SK-N-SH (cell line): Measurements from ENCODE around the gene ZSCAN25. TPM values are rescaled to one million over a fixed set of nuclear protein-coding genes. Genes with fewer than 3 reads are reported as not detected.
"Not testable (repeated sequence)": the region's sequence is repeated elsewhere in the genome, so short reads cannot be mapped to it uniquely, and the experiment has no call there.

Experiments
- CTCF ChIA-PET: fragments of 300-600, 350-600 bp; formaldehyde crosslinking; extraction: SDS; loops from one replicate; lab custom pipeline; 2021; lab: Yijun Ruan, JAX
- POLR2A ChIA-PET: fragments of 350-600 bp; sonication (Branson Sonifier 250); formaldehyde crosslinking; extraction: SDS; loops from one replicate; lab custom pipeline; 2020; ENCODE audit warnings: antibody characterized with exemption, inconsistent platforms; lab: Yijun Ruan, JAX
- DNase-seq: peaks from one replicate; pipeline ENCODE4 v3.0.0; 2012
- H2AFZ ChIP-seq: fragments of 200-600 bp; sonication (generic); 2 replicates; pipeline ENCODE4 v1.8.1; 2016; ENCODE audit warnings: antibody characterized with exemption, mild to moderate bottlenecking, low read depth
- H3F3A ChIP-seq: fragments of 200-600 bp; sonication (generic); replicated peaks from 2 replicates; pipeline ENCODE3; 2016; ENCODE audit warnings: antibody characterized with exemption, mild to moderate bottlenecking; ENCODE audit not compliant: insufficient read depth
- H3K27ac ChIP-seq, 2 experiments: fragments of 200-500 bp in 1 of 2; fragments of 200-600 bp in 1 of 2; sonication (Bioruptor generic) in 1 of 2; sonication (generic), shearing (Covaris generic) in 1 of 2; 2 replicates each; pipeline versions ENCODE4 v1.5.1 to v1.6.1; 2014 to 2016; ENCODE audit warnings: low read depth in 2 of 2, inconsistent platforms in 1 of 2, low read length in 1 of 2, mild to moderate bottlenecking in 1 of 2, mixed read lengths in 1 of 2
- H3K27me3 ChIP-seq: fragments of 200-600 bp; sonication (generic), shearing (Covaris generic); 2 replicates; pipeline ENCODE4 v1.6.1; 2016; ENCODE audit warnings: mixed run types; ENCODE audit not compliant: insufficient read depth
- H3K36me3 ChIP-seq, 2 experiments: fragments of 200-500 bp in 1 of 2; fragments of 200-600 bp in 1 of 2; sonication (Bioruptor generic) in 1 of 2; sonication (generic) in 1 of 2; replicated peaks in 1 of 2; 2 replicates each; pipeline versions ENCODE3 to v1.5.1; 2014 to 2016; ENCODE audit warnings: low read length in 1 of 2, mild to moderate bottlenecking in 1 of 2; ENCODE audit not compliant: insufficient read depth in 2 of 2, control insufficient read depth in 1 of 2
- H3K4me1 ChIP-seq, 2 experiments: fragments of 200-500 bp in 1 of 2; fragments of 200-600 bp in 1 of 2; sonication (Bioruptor generic) in 1 of 2; sonication (generic), shearing (Covaris generic) in 1 of 2; 2 replicates each; pipeline versions ENCODE4 v1.5.1 to v1.6.1; 2014 to 2016; ENCODE audit warnings: low read depth in 1 of 2, low read length in 1 of 2, mixed run types in 1 of 2; ENCODE audit not compliant: insufficient read depth in 2 of 2, control insufficient read depth in 1 of 2
- H3K4me2 ChIP-seq: fragments of 200-600 bp; sonication (generic), shearing (Covaris generic); 2 replicates; pipeline ENCODE4 v1.6.1; 2017; ENCODE audit warnings: mixed run types
- H3K4me3 ChIP-seq, 2 experiments: fragments of 200-500 bp in 1 of 2; fragments of 200-600 bp in 1 of 2; sonication (Bioruptor generic) in 1 of 2; sonication (generic), shearing (Covaris generic) in 1 of 2; 2 replicates each; pipeline versions ENCODE4 v1.5.1 to v1.8.1; 2014 to 2016; ENCODE audit warnings: low read depth in 2 of 2, inconsistent platforms in 1 of 2, low read length in 1 of 2, mild to moderate bottlenecking in 1 of 2, mixed read lengths in 1 of 2, moderate library complexity in 1 of 2
- H3K79me2 ChIP-seq: fragments of 200-600 bp; sonication (generic); 2 replicates; pipeline ENCODE4 v1.8.1; 2017; ENCODE audit warnings: mild to moderate bottlenecking; ENCODE audit not compliant: insufficient read depth
- H3K9ac ChIP-seq: fragments of 200-600 bp; sonication (generic); 2 replicates; pipeline ENCODE4 v1.6.1; 2017; ENCODE audit warnings: mixed run types
- H3K9me2 ChIP-seq: fragments of 200-600 bp; sonication (generic); 2 replicates; pipeline ENCODE4 v1.6.1; 2017; ENCODE audit warnings: mixed run types
- H3K9me3 ChIP-seq: fragments of 200-600 bp; sonication (generic); 2 replicates; pipeline ENCODE4 v1.6.1; 2017; ENCODE audit warnings: mixed run types, mild to moderate bottlenecking, moderate library complexity
- H4K20me1 ChIP-seq: fragments of 200-600 bp; sonication (generic); 2 replicates; pipeline ENCODE4 v1.6.1; 2017; ENCODE audit warnings: mild to moderate bottlenecking, mixed run types; ENCODE audit not compliant: insufficient read depth
- CHD2 ChIP-seq: fragments of 150-350 bp; IDR thresholded peaks from 2 replicates; pipeline ENCODE4 v1.6.1; 2018; ENCODE audit warnings: low read length; ENCODE audit not compliant: partially characterized antibody
- EP300 ChIP-seq, 2 experiments: IDR thresholded peaks; 2 replicates each; pipeline versions ENCODE4 v1.4.0 to v1.6.1; 2012; ENCODE audit warnings: borderline replicate concordance in 1 of 2, low read depth in 1 of 2, low read length in 1 of 2
- EZH2phosphoT487 ChIP-seq: fragments of 200-600 bp; sonication (generic); IDR thresholded peaks from 2 replicates; pipeline ENCODE4 v1.6.1; 2017; ENCODE audit warnings: low read depth, mixed run types, mild to moderate bottlenecking, antibody characterized with exemption, moderate library complexity, borderline replicate concordance
- FOXJ3 ChIP-seq: sonication (generic); formaldehyde crosslinking; IDR thresholded peaks from 2 replicates; pipeline ENCODE4 v1.5.1; 2020; ENCODE audit warnings: mild to moderate bottlenecking, missing genetic modification reagents
- GABPA ChIP-seq: IDR thresholded peaks from 2 replicates; pipeline ENCODE4 v1.4.0; 2012; ENCODE audit warnings: low read depth, mild to moderate bottlenecking
- MEF2A ChIP-seq: IDR thresholded peaks from 2 replicates; pipeline ENCODE4 v1.4.0; 2012; ENCODE audit warnings: low read depth, borderline replicate concordance
- NFIC ChIP-seq: IDR thresholded peaks from 2 replicates; pipeline ENCODE4 v1.4.0; 2012; ENCODE audit warnings: borderline replicate concordance
- RFX5 ChIP-seq: IDR thresholded peaks from 2 replicates; pipeline ENCODE4 v1.6.1; 2012; ENCODE audit warnings: mild to moderate bottlenecking, improper control_type of control experiment, low read length
- RXRA ChIP-seq: IDR thresholded peaks from 2 replicates; pipeline ENCODE4 v1.4.0; 2012; ENCODE audit warnings: low read depth, mild to moderate bottlenecking, borderline replicate concordance
- SIN3A ChIP-seq: IDR thresholded peaks from 2 replicates; pipeline ENCODE4 v1.6.1; 2012; ENCODE audit warnings: low read depth, mild to moderate bottlenecking, low read length, moderate library complexity, borderline replicate concordance
- SMC3 ChIP-seq: IDR thresholded peaks from 2 replicates; pipeline ENCODE4 v1.6.1; 2012; ENCODE audit warnings: low read depth, low read length, improper control_type of control experiment
- TAF1 ChIP-seq: IDR thresholded peaks from 2 replicates; pipeline ENCODE4 v1.6.1; 2012; ENCODE audit warnings: low read depth, mild to moderate bottlenecking, low read length, moderate library complexity, borderline replicate concordance
- TCF12 ChIP-seq: IDR thresholded peaks from 2 replicates; pipeline ENCODE4 v1.4.0; 2012
- WGBS: methylation state at CpG from one replicate; pipeline ENCODE4 v1.1.6; 2017; ENCODE audit warnings: low lambda C conversion rate; 5-methylcytosine and 5-hydroxymethylcytosine counted together
- polyA plus RNA-seq, 3 experiments: library from polyadenylated mRNA; depleted of rRNA; stranded (reverse); fragments of >200 nt; gene quantifications; 2 replicates each; pipeline ENCODE4 v1.2.3, GENCODE V29; 2012
- TF ChIP-seq, protein P1 (sequence below): fragments of 150-350 bp; IDR thresholded peaks from 2 replicates; pipeline ENCODE4 v1.6.1; 2016; ENCODE audit warnings: mild to moderate bottlenecking, low read depth, low read length
- TF ChIP-seq, protein P2 (sequence below): IDR thresholded peaks from 2 replicates; pipeline ENCODE4 v1.4.0; 2012; ENCODE audit warnings: low read depth
- TF ChIP-seq, protein P3 (sequence below): IDR thresholded peaks from 2 replicates; pipeline ENCODE4 v1.6.1; 2012; ENCODE audit warnings: mild to moderate bottlenecking, low read depth, low read length, moderate library complexity
- TF ChIP-seq, protein P4 (sequence below): IDR thresholded peaks from 2 replicates; pipeline ENCODE4; 2012

Gene ZSCAN25
- polyA plus RNA-seq, 1 of the 3 experiments (the other 2 are of a cell fraction) = 14.9 TPM

DNA sequence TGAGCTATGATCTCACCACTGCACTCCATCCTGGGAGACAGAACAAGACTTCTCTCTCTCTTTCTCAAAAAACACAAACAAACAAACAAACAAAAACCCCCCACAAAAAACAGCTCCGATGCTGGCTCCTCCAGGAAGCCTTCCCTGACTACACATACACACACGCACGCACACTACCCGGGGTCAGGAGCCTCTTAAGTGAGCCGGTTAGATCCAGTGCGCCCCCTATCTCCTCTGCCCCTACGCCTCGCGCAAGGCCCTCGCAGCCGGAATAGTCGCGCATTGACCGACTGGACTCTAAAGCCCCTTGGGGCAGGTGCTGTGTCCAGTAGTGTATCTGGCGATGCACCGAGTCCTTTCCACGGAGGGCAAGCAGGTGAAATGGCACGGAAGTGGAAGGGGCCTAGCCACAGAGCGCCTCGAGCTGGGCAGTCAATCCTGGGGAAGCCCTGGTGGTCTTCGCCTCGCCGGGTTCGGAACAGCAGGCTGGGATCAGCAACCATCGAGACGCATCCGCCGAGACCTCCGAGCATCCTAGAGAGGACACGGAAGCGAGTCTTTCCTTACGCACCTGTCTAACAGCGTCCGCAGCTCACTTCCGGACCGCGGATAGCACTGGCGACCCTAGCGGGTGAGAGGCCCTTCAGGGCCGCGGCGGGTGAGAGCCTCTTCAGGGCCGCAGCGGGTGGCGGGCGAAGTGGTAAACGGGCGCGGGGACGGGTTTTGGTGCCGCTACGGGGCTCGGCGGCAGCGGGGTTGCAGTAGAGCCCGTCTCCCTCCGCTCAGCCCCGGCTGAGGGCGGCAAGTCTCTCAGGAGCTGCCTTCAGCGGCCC is at the start of gene ZSCAN25 (continued):
- TF ChIP-seq SIN3A (peak; percentile 86), CHD2 (peak; percentile 80), EZH2phosphoT487 (no peak), EP300 (IDR thresholded peaks at IDR 0.05; ENCODE audit: borderline replicate concordance in 1 of 2, low read depth in 1 of 2, low read length in 1 of 2) (no peak), NFIC (no peak; the same call in 1 of the 2 replicates), GABPA (peak; percentile 99), SMC3 (peak; percentile 49), MEF2A (no peak), RXRA (no peak), RFX5 (no peak), TCF12 (peak; percentile 40; the same call in 1 of the 2 replicates)
- TF ChIP-seq, protein P1, sequence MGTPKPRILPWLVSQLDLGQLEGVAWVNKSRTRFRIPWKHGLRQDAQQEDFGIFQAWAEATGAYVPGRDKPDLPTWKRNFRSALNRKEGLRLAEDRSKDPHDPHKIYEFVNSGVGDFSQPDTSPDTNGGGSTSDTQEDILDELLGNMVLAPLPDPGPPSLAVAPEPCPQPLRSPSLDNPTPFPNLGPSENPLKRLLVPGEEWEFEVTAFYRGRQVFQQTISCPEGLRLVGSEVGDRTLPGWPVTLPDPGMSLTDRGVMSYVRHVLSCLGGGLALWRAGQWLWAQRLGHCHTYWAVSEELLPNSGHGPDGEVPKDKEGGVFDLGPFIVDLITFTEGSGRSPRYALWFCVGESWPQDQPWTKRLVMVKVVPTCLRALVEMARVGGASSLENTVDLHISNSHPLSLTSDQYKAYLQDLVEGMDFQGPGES = no peak
- TF ChIP-seq, protein P2, sequence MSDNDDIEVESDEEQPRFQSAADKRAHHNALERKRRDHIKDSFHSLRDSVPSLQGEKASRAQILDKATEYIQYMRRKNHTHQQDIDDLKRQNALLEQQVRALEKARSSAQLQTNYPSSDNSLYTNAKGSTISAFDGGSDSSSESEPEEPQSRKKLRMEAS = peak; percentile 92

DNA sequence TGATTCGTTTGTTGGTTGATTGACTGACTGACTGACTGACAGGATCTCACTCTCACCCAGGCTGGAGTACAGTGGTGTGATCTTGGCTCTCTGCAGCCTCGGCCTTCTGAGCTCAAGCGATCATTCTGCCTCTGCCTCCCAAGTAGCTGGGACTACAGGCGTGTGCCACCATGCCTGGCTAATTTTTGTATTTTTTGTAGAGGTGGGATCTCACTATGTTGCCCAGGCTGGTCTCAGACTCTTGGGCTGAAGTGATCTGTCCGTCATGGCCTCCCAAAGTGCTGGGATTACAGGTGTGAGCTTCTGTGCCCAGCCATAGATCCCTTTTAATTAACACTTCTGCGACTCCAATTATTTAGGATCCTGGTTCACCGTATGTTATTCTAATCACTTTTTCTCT is 48.0 kb upstream of the ZSCAN25 start:
- H3K27me3 ChIP-seq, H3K4me2 ChIP-seq, H3K4me1 ChIP-seq, H3K9me3 ChIP-seq, DNase-seq, H3K27ac ChIP-seq, H2AFZ ChIP-seq, H3K9ac ChIP-seq, H3K4me3 ChIP-seq, H3K9me2 ChIP-seq: not testable (repeated sequence)
- WGBS = 97% methylated on average over 7 of the region's 7 CpGs
- Histone ChIP-seq H3F3A (peaks cover 21% of the 10 kb centered on the region), H3K36me3 (peaks cover 75 to 95% of the 10 kb centered on the region in 2 experiments), H3K79me2 (peaks cover 79% of the 10 kb centered on the region), H4K20me1 (peaks cover 25% of the 10 kb centered on the region; the same call in 1 of the 2 replicates)
- POLR2A ChIA-PET = interaction anchor here (0.7 to 1.3 kb wide), 2 partner anchors 10 to 12 kb away, joined by 3 read pairs; partner anchors contain the start of gene ZNF655
- CTCF ChIA-PET = interaction anchor here (0.6 to 4.4 kb wide), 2 partner anchors 11 to 178 kb away, joined by 3 to 27 read pairs; no protein-coding TSS in a partner anchor

DNA sequence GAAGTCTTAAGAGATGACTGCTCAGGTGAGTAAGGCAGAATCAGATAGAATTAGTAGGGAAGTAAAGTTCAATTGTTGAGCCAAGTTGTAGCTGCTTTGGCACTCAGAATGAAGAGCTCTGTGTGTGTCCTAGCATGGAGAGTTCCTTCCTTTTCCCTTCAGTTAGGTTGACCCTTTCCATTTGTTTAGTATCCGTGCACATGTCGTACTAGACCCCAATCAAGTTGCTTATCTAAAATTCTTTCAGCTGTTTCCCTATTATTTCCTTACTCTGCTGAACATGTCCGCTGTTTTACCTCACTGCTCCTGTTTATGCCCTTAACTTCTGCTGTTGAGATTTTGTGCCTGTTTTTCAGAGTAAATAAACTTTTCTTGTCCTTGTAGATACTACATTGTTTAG is 45.0 kb upstream of the ZSCAN25 start:
- Histone ChIP-seq H3K4me3 (no peak overlapping the region), H4K20me1 (peaks cover 20% of the 10 kb centered on the region; the same call in 1 of the 2 replicates), H3K4me2 (no peak overlapping the region), H3K36me3 (peaks cover 57 to 78% of the 10 kb centered on the region in 2 experiments), H3K9me2 (no peaks in the 10 kb centered on the region), H3K27me3 (no peaks in the 10 kb centered on the region), H2AFZ (no peak overlapping the region), H3K9ac (no peak overlapping the region), H3K79me2 (peaks cover 49% of the 10 kb centered on the region), H3F3A (peaks cover 27% of the 10 kb centered on the region), H3K9me3 (no peaks in the 10 kb centered on the region), H3K4me1 (no peaks in the 10 kb centered on the region), H3K27ac (no peak overlapping the region)
- POLR2A ChIA-PET = interaction anchor here (1.6 kb wide), 1 partner anchor 13 kb away, joined by 7 read pairs; the partner anchor contains the start of gene ZNF655
- no peak for DNase-seq
- CTCF ChIA-PET = interaction anchor here (1.6 to 4.4 kb wide), 3 partner anchors 8 to 21 kb away, joined by 5 to 27 read pairs (median 5); partner anchors contain the start of gene ZNF655
- 99% methylated on average over 3 of the region's 3 CpGs for WGBS
- TF ChIP-seq, protein P3, sequence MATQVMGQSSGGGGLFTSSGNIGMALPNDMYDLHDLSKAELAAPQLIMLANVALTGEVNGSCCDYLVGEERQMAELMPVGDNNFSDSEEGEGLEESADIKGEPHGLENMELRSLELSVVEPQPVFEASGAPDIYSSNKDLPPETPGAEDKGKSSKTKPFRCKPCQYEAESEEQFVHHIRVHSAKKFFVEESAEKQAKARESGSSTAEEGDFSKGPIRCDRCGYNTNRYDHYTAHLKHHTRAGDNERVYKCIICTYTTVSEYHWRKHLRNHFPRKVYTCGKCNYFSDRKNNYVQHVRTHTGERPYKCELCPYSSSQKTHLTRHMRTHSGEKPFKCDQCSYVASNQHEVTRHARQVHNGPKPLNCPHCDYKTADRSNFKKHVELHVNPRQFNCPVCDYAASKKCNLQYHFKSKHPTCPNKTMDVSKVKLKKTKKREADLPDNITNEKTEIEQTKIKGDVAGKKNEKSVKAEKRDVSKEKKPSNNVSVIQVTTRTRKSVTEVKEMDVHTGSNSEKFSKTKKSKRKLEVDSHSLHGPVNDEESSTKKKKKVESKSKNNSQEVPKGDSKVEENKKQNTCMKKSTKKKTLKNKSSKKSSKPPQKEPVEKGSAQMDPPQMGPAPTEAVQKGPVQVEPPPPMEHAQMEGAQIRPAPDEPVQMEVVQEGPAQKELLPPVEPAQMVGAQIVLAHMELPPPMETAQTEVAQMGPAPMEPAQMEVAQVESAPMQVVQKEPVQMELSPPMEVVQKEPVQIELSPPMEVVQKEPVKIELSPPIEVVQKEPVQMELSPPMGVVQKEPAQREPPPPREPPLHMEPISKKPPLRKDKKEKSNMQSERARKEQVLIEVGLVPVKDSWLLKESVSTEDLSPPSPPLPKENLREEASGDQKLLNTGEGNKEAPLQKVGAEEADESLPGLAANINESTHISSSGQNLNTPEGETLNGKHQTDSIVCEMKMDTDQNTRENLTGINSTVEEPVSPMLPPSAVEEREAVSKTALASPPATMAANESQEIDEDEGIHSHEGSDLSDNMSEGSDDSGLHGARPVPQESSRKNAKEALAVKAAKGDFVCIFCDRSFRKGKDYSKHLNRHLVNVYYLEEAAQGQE = no peak
- TF ChIP-seq NFIC (no peak), TAF1 (no peak), EP300 (IDR thresholded peaks at IDR 0.05; ENCODE audit: borderline replicate concordance in 1 of 2, low read depth in 1 of 2, low read length in 1 of 2) (no peak), FOXJ3 (no peak)
- TF ChIP-seq, protein P2 = no peak
- TF ChIP-seq, protein P4, sequence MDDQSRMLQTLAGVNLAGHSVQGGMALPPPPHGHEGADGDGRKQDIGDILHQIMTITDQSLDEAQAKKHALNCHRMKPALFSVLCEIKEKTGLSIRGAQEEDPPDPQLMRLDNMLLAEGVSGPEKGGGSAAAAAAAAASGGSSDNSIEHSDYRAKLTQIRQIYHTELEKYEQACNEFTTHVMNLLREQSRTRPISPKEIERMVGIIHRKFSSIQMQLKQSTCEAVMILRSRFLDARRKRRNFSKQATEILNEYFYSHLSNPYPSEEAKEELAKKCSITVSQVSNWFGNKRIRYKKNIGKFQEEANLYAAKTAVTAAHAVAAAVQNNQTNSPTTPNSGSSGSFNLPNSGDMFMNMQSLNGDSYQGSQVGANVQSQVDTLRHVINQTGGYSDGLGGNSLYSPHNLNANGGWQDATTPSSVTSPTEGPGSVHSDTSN = no peak
